Upper lobe of left lung (tissue), 6 donors: ENCODE results near the gene RASA1. TPM values are rescaled to one million over a fixed set of nuclear protein-coding genes. Genes with fewer than 3 reads are reported as not detected.

ENCODE experiments used
- small RNA-seq, 4 donors: library from RNA; depleted of rRNA; stranded (forward); fragments of <200 nt; gene quantifications; one replicate each; pipeline ENCODE3, GENCODE V24; 2016
- total RNA-seq, 6 donors: library from RNA; depleted of rRNA in 4 of 6; stranded (reverse); fragments of >200 nt in 4 of 6; gene quantifications; one replicate each; pipeline versions ENCODE4 v1.1.0 to v1.2.1, GENCODE V29; 2016 to 2021
- donor health status: DM: no; HTN: no; CAD: no; lungs with moderate emphysema.
- donor health status: DM: no; HTN: yes; CAD: no; lungs with severe emphysema.

RASA1 gene
- total RNA-seq, 6 donors from 2014 or later = 29.2 to 43.9 (median 30.9) TPM

Small RNA genes within 50 kb of the gene (small RNA-seq; reads per million reads assigned to genes)
- 0 reads per million in 4 donors for gene RN7SL629P
- 0 reads per million in 4 donors for gene RNU6-606P
- 0 reads per million in 4 donors for gene RNU6-727P

Other genes with a start within 250 kb of the RASA1 start
- gene CCNH, start 145.0 kb downstream of the RASA1 start, total RNA-seq = 100 to 1,000 TPM in 2 of 6 donors, 10 to 100 TPM in 4; 39.1 to 232 (median 73.4) TPM